NCI-H146 (cell line): ENCODE data around the gene UROS.

Experiments
- DNase-seq: peaks from one replicate; lab custom pipeline; 2025; lab: John Stamatoyannopoulos, UW

The UROS gene

DNA sequence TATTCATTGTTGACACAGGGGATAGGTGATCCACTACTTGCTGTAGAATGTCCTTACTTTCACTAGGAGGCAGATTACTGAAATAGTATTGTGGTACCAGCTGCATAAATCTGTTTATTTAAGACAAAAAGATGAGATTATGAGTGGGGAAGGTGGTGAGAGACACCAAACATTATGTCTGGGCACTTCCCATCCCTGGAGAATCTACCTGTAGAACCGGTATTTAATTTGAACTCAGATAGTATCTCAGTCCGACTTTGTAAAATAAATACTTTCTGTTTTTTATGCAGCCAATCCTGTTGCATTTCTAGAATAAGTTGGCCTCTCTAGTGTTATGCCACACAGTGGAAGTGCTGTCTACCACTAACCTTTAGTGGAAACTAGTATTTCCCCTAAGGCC, 13.7 kb upstream of the UROS start:
- DNase-seq, result no peak

DNA sequence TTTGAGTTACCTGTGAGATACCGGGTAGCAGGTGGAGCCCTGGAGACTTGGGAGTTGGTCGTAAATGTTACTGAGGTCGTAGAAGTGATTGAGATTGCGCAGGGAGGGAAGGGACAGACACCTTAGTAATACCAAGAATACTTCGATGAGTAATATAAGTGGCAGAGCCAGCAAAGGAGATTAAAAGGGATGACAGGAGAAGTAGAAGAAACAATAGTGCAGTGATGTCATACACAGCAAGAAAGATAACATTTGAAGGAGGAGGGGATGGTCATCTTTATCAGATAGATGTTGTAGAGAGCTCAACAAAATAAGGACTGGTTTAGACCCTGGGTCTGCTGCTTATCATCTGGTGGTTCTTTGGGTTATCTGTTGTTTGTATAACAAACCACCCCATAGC, 5.3 kb upstream of the UROS start:
- DNase-seq, result no peak

DNA sequence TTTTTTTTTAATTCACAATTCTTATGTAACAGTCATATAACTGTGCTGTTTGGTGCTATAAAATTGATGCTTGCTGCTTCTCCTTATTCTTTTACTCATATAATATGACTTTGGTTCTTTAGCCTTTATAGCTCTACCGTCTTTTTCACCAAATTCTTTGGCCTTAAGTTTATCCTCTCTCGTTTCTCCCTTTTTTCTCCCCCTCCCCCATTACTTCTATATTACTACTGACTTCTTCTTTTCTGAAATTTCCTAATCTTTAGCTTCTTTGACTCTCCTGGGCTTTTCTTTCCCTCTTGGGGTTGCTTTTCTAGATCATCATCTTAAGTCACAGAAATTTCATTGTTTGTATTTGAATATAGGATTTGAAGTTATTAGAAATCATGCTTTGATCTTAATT, 4.1 kb upstream of the UROS start:
- no peak for DNase-seq

DNA sequence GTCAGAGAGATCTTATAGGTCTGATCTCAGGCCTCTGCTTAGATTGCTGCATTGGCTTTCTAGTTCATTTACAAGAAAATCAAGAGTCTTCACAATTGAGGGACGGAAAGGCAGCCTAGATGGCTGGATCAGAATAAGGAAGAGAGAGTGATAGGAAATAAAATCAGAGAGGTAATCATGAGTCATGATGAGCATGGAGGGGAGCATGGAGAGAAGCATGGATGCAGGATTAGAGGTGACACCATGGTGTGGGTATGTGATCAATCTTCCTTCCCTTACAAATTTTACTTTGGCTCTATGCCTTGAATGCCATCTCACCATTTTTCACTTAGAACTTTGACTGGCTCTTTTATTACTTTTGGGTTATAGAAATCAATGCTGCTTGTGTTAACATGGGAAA, 1.7 kb upstream of the UROS start:
- DNase-seq, result no peak

DNA sequence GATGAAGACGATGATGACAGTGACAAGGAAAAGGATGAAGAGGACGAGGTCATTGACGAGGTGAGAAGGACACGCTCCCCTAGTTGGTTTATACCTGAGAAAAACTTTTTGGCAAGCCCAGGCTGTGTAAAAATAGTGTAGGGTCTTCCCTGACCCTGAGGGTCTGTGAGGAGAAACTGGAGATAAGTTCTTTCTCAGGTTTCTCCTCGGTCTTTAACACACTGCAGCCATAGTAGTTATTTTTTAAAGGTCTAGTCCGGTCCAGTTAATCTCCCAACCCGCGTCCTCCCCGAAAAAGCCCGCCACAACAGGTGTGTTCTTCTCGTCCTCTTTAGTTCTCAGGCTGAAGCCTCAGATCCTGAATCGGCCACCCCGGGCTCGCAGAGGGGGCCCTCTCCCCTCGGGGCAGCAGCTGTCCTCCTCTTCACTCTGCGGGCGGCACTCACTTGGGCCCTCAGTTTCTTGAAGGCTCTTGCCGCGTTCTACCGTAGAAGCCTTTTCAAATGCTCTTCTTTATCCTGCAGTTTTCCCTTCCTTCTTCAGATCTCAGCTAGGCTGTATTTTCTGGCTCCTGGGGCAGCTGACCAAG, 699 bp upstream of the UROS start:
- peak; percentile 10 for DNase-seq

DNA sequence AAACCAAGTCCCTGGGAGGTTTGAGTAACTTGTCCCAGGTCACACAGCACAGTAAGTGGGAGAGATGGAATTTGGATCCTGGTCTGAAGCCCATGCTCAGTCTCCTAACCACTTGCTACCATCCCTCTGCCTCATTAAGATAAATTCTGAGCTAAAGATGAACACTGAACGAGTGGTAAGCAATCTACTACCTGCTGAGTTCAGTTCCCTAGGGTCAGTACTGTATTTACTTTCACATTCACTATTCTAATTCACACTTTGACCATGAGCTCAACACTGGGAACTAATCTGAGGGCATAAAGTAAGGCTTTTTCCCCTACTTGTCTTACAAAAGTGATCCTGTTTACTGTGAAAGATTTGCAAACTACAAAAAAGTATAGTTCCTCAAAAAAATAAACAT, 2.4 kb downstream of the UROS start:
- DNase-seq, result no peak

DNA sequence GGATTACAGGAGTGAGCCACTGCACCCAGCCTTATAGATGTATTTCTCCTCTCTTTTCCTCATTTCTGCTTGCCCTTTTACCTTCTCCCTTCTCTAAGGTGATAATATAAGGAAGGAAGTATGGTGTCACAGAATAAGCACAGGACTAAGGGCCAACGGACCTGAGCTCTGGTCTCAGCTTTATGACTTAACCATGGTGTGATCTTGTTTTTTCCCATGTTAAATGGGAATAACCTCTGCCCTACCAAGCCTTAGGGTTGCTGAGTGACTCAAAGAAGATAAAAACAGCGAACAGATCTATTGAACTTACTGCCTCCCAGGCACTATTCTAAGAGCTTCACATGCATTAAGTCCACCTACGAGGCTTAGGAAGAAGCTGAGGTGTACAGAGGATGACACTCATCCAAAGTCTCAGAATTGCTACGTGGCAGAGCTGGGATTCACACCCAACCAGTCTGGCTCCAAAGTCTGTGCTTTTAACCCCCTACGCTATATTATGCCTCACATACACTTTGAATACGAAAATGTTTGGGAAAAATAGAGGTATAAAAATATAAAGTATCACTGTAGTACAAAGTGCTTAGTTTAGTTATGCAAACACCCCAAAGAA, 5.6 kb downstream of the UROS start:
- no peak for DNase-seq

DNA sequence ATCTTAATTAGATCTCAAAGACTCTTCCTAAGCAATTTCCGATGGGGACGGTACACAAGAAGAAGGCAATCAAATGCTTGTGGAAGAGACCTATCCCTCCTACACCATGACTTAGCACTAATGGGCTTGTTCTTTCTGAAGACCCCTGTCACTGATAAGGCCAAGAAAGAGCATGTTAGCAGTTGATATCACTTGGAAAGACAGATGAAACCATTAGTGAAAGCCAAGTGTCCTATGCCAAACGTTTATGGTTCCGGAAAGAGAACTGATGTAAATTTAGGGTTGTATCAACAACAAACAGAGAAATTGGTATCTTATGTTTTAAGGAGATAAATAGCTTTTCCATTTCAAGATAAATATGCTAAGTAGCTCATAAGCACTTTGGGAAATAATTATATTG, 6.5 kb downstream of the UROS start:
- DNase-seq, result no peak

DNA sequence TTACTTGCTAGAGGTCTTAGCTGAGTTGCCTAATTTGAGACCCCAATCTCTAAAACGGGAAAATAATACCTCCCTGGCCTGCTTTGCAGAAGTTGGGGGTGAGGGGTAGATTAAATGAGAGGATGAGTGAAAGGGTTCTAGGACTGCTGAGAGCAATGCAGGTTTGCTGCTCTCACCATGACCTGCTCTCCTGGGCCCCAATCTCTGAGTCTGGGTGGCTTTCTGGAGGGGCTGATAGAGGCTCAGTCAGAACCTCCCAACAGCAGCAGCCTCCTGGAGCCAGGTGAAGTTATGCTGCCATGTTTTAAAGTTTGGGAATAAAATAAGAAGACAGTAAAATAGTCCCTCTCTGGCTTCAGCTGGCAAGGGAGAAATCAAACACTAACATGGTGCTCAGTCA, 7.3 kb downstream of the UROS start:
- no peak for DNase-seq

DNA sequence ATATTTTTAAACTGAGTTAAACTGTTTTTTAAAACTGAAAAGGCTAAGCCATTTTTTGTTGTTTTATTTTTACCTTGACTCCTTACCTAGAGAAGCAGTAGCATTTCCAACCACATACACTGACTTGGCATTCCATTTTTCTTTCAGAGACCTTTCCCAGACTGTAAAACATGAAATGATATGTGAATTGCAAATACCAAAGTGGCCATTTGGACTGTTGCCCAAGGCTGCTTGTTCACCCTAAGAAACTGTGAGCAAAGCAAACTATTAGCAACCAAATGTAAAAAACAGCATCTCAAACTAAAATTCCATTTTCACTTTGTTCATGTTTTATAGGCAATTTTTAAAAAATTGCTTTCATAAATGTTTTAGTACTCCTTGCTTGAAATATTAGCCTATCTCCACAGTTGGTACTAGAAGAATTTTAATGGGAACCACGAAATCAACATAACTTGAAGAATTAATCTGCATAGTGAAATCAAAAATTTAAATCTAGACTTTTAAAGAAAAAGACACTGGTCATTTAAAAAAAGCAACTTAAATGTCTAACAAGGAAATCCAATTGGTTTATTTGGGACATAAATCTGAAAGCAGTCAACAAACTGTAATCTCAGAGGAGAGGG, 10.8 kb downstream of the UROS start:
- no peak for DNase-seq

DNA sequence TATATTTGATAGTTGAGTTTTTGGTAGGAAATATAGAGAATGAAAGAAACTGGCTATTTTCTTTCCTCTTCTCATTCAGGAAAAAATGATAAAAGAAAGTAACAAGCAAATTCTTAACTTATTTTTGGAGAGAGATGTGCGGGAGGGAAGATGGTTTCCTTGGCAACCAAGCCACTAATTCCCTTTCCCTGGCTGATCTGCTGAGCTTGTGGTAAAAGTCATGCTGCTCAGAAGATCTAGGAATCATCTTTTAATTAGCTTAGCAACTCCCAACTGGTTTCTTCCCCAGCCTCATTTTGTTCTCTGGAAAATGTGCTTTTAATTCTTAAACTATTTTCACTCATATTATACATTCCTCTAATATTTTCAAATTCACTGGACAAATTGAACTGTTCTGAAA, 11.8 kb downstream of the UROS start:
- DNase-seq, result no peak

DNA sequence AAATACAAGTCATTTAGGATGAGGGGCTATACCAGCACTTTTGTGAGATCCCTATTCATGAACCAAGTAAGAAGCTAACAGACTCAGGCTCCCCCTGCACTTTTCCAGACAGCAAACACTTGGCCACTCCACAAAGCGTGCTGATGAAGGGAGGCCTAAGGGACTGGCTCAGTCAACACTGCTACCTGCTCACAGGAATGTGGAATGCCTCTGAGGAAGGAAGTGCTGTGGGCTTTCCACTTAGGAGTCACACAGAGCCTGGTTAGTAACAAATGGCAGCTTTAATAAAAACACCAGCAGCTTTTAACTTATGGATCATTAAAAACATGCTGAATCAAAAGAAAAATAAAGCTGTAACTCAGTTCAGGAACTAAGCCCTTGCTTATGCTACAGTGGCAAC, 15.0 kb downstream of the UROS start:
- DNase-seq, result no peak

DNA sequence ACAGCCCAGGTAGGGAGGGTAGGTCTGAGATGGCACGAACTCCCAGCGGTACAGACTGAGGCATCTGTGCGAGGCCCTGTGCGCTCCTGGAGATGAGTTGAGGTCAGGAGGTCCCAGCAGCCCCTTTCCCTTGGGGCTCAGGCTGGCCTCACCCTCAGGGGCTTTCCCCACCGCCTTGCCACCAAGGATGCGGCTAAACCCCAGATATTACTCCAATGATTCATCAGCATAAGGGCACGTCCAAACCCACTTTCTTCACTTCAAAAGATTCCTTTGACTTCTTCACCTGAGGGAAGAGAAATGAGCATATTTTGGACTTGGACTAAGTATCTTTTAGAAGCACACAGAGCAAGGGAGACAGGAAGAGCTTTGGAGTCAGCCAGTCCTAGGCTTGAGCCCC, 20.3 kb downstream of the UROS start:
- no peak for DNase-seq

DNA sequence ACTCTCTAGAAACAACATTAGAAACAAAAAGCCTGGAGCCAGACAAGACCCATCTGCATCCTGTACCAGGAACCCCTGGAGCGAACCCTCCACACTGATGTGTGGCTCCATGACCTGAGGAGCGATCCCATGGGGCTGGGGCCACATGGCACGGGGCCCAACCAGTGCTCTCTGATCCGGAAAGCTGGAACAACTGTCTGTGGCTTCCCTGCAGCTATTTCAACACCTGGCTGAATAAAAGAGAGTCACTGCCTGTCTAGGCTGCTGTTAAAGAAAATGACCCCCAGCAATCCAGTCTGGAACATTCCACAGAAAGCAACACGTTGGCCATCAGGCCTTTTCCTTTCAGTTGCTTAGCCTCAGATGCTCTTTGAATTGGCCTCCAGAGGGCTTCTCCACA, 20.9 kb downstream of the UROS start:
- DNase-seq, result no peak

DNA sequence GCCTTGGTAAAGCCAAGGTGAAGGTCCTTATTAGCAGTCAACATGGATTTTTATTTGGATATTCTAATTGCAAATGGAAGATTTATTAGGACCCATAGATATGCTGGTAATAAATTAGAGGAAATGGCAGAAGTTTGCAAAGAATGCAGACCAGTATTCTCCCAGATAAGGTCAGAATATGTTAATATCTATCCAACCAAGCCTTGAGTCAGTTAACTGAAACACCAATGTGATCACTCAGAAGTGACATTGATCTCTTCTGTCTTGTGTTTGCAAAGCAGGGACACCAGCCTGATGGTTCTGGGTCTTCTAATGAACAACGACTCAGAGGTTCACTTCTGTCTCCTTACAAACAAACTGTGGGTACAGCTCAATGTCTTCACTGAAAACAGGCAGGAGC, 21.5 kb downstream of the UROS start:
- DNase-seq, result no peak

DNA sequence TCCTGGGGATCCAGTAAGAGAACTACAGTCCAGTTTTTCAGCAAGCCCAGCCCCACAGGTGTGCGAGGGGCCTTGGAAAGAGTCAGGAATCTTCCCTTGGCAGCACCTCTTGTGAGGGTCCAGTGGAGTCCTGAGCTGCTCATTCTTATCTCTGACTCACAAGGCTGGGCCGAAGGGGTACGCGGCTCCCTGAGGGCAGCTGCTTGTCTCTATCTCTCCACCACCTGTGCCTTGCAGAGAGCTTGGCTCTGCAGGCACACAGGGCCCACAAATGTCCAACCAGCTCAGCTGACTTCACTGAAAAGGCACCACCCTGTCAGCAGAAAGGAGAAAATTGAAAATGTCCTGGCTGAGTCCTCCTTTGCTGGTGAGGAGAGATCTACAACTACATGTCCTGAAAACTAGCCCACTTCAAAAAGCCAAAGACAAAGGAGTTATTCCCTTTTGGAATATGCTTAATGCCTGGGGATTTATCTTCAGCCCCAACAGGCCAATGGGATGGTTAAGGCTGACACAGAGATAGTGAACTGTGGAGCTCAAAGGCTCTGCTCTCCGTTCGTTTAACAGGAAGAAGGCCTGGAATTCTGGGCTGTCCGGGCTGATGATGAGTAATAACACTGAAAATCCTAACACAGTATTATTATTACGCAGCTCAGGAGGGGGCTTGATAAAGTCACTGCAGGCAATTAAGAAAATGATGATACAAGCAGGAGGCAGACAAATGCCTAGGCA, 23.4 kb downstream of the UROS start:
- DNase-seq, result no peak

DNA sequence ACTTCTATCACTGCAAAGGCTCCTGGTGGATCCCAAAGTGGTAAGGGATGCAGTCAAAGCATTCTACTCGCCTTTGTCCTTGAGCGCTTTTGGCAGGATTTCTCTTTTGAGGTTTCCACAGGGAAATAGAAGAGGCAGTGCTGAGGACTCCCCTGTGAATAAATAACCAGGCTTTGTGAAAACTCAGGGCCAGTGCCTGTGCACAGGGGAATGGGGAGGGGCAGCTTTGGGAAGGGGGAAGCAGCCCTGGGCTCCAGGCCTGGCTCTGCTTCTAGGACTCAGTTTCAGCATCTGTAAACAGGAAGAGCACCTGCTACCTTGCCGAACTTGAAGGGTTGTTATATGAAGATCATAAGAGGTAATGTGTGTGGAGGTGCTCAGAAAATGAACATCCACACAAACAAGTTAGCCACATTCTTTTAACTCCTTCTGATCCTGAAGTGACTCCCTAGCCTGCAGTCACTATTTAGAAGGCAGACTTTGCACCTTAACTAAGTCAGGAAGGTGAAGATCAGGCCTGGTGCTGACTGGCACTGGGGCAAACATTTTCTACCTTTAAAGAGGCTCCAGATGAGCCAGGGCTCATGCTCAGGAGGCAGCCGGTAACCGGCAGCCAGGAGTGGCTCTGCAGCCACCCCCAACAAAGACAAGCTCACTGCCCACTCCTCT, 24.9 kb downstream of the UROS start:
- no peak for DNase-seq

DNA sequence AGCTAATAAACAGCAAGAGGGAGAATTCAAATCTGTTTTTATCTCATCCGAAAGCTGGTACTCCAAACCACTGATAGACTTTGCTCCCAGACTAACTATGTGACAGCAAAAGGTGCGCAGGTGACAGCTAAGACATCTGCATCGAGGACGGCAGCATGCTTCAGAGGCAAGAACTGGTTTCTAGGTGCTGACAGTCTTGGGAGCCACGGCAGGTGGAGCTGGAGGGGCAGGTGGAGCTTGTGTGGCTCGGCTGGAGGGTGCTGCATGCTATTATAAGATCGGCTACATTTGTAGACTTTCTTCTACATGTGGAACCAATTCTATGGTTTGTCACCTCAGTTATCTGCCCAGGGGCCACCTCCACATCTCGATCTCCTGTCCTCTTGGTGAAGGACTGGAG, 25.6 kb downstream of the UROS start:
- no peak for DNase-seq

DNA sequence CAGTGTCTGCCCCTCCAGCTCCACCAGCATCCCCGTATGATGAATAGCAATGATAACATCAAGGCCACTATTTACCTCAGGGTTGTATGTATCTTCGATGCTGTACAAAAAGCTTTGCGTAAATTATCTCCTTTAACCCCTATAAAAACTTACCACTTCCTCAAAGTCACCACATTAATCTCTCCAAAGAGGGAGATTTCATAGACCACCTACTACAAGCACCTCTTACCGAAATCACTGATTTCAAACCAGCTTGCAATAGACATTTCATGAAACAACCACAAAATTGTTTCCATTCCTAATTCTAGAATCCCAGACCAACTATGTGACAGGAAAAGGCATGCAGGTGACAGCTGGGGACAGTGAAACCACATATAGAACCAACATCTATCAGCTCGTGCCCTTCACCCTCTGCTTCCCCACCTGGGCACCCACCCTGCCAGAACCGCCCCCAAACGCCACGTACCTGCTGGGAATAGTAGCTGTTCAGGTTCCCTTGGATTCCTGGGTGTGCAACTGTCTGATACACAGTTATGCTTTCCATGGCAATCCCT, 27.3 kb downstream of the UROS start:
- no peak for DNase-seq

DNA sequence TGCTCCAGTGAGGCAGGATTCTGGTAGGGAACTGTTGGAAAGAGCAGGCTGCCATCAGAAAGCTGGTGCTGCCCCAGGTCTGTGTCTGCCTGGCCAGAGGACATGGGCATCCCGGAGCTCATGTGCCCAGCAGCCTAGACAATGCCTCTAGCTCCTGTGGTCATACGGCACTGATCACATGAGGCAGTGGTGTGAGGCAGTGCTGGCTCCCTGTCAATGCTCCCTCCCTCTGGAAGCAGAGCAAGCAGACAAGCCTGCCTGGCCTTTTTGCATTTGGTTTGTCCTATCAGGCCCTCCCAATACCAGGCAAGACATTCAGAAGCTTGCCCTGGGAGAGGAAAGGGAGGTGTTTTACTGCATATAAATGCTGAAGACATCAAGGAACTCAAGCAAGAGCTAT, 27.9 kb downstream of the UROS start:
- no peak for DNase-seq

DNA sequence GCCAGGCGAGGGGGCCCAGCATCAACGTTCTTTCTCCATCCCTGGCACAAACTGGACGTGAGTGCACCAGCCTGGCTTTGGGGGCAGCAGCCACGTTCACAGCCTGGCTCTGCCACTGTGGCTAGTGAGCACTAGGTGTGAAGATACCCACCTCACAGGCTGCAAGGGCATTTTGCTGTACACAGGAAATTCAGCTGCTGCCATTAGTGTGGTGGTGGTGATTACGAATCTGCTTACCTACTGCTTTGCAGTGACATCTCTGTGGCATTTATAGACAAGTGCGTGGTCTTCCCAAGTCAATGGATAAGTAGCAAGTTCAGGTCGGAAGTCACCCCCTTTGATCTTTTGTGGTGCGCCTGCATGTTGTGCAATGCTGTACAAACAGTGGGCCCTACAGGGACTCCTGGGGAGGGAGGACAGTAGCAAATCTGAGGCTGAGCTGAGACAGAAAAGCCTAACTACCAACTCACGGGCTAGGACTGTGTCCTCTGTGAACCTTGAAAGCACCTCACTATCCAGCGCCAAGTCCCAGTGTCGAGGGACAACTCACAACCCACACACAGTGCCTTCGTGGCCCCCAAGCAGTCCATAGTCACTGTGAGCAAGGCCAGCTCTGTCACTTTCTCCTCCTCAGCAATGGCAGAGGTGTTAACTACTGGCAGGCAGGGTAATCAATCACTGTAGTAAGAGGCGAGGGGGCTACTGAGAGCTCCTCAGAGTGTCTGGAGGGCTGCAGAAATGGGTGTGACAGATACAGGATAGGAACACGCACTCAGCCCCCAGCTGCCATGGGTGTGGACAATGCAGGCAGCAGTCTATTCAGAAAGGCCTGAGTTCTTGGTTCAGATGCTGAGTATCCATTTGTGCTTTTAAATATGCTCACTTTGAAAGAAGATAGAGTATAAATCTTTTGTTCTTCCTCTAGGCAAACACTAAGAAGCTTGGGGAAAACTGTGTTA, 30.4 kb downstream of the UROS start:
- no peak for DNase-seq
